ENCODE results near the gene ADI1.
"Not testable (repeated sequence)": the region's sequence is repeated elsewhere in the genome, so short reads cannot be mapped to it uniquely, and the experiment has no call there.

The ADI1 gene

GRCh38 chr2:3504741-3505140 lies 14.6 kb downstream of the ADI1 start:
- DNase-seq (ENCODE audit: low read depth in 2 of 2) = no peak
- TF ChIP-seq, protein P1, sequence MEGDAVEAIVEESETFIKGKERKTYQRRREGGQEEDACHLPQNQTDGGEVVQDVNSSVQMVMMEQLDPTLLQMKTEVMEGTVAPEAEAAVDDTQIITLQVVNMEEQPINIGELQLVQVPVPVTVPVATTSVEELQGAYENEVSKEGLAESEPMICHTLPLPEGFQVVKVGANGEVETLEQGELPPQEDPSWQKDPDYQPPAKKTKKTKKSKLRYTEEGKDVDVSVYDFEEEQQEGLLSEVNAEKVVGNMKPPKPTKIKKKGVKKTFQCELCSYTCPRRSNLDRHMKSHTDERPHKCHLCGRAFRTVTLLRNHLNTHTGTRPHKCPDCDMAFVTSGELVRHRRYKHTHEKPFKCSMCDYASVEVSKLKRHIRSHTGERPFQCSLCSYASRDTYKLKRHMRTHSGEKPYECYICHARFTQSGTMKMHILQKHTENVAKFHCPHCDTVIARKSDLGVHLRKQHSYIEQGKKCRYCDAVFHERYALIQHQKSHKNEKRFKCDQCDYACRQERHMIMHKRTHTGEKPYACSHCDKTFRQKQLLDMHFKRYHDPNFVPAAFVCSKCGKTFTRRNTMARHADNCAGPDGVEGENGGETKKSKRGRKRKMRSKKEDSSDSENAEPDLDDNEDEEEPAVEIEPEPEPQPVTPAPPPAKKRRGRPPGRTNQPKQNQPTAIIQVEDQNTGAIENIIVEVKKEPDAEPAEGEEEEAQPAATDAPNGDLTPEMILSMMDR (IDR thresholded peaks at IDR 0.05; ENCODE audit: low read depth, low read length) = no peak
- H3K4me3 ChIP-seq (replicated peaks in 1 of 2; ENCODE audit: low read depth in 2 of 2, low read length in 2 of 2) = no peak overlapping the region

DNA sequence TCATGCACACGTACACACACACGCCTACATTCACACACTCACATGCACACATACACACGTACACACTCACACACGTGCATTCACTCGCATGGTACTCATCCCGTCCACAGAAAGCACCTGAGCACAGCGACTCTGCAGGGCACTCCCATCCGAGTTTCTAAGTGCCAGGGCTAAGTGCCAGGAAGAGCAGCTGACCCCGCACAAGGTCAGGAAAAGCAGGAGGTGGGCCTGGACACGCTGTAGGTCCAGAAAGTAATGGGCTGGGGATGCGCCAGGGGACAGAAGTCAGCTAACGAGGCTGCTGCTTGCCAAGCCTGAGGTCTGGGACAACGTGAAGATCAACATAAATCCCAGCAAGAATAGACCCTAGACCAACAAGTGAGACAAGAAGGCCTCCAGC lies 15.8 kb downstream of the ADI1 start:
- TF ChIP-seq, protein P1 (IDR thresholded peaks at IDR 0.05; ENCODE audit: low read depth, low read length) = no peak
- no peak for DNase-seq (ENCODE audit: low read depth in 2 of 2)
- no peak overlapping the region for H3K4me3 ChIP-seq (replicated peaks in 1 of 2; ENCODE audit: low read depth in 2 of 2, low read length in 2 of 2)

- DNase-seq (ENCODE audit: low read depth in 2 of 2) = no peak
- no peak overlapping the region for H3K4me3 ChIP-seq (replicated peaks in 1 of 2; ENCODE audit: low read depth in 2 of 2, low read length in 2 of 2)
- TF ChIP-seq, protein P1 (IDR thresholded peaks at IDR 0.05; ENCODE audit: low read depth, low read length) = no peak
Observed at GRCh38 chr2:3503046-3503445, 16.3 kb downstream of the ADI1 start.

DNA sequence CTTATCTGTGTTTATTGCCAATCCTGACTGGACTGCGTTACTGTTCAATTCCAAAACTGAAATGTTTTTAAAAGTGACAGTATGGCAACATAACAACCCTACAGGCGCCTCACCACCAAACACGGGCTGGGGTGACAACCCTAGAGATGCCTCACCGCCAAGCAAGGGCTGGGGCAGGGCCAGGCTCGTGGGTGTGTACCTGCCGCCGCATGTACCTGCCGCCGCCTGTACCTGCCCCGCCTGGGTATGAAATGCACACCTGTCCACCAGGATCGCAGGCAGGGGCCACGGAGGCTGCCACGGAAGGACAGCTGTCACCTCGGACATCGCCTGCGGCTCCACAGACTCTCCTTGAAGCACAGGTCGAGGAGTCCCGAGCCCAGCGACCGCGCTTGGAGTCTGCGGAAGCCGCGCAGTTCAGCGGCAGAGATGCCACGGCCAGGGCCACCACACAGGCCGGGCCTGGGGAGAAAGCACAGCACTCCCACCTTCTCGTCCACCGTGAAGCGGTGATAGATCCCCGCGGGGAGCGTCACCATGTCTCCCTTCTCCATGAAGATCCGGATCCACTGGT lies 18.9 kb downstream of the ADI1 start:
- no peak for DNase-seq (ENCODE audit: low read depth in 2 of 2)
- no peak overlapping the region for H3K4me3 ChIP-seq (replicated peaks in 1 of 2; ENCODE audit: low read depth in 2 of 2, low read length in 2 of 2)
- TF ChIP-seq, protein P1 (IDR thresholded peaks at IDR 0.05; ENCODE audit: low read depth, low read length) = no peak

DNA sequence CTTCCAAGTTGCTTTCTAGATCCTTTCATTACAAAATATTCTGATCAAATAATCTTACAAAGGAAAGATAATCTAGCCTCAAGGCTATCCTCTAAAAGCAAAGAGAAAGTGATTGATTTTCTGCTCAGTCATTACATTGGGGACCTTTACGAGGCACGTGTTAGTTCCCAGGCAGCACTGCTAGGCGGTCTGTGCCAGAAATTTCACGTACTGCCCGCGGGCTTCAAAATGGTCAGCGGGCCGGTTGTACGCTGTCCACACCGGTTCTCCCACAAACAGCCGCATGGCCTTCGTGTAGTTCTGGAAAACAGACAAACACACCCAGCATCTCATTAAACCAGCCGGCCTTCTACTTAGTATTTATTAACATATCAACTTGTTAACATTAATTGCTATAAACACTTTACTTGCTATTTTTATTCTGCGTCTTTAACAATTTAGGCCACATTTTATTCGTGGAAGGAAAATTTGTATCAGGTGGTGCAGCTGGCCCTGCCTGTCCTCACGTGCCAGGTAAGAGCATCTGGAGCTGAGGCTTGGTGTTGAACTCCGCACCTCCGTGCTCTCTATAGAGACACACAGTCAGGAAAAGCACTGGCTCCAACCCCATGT lies 20.4 kb downstream of the ADI1 start:
- TF ChIP-seq, protein P1 (IDR thresholded peaks at IDR 0.05; ENCODE audit: low read depth, low read length) = no peak
- DNase-seq (ENCODE audit: low read depth in 2 of 2) = no peak
- no peak overlapping the region for H3K4me3 ChIP-seq (replicated peaks in 1 of 2; ENCODE audit: low read depth in 2 of 2, low read length in 2 of 2)

GRCh38 chr2:3496708-3497080 lies 22.6 kb downstream of the ADI1 start:
- not testable (repeated sequence) for DNase-seq (ENCODE audit: low read depth in 2 of 2); H3K4me3 ChIP-seq (replicated peaks in 1 of 2; ENCODE audit: low read depth in 2 of 2, low read length in 2 of 2)

GRCh38 chr2:3494984-3495666 lies 24.2 kb downstream of the ADI1 start:
- no peak overlapping the region for H3K4me3 ChIP-seq (replicated peaks in 1 of 2; ENCODE audit: low read depth in 2 of 2, low read length in 2 of 2)
- TF ChIP-seq, protein P1 (IDR thresholded peaks at IDR 0.05; ENCODE audit: low read depth, low read length) = no peak
- no peak for DNase-seq (ENCODE audit: low read depth in 2 of 2)
